HepG2 (cell line): ENCODE results near the gene APOC3. TPM values are rescaled to one million over a fixed set of nuclear protein-coding genes. Genes with fewer than 3 reads are reported as not detected.

Experiments used
- ATAC-seq: fragments of 200-7000 bp; cut with Tn5 transposase; 3 replicates; pipeline ENCODE4 v1.9.1; 2020; ENCODE audit warnings: mild to moderate bottlenecking, moderate library complexity
- BruUV-seq: library from RNA; stranded (reverse); fragments of 400-500 nt; replicated peaks from 2 replicates; lab custom pipeline; 2021; lab: Mats Ljungman, UMichigan
- CTCF ChIA-PET: fragments of 300-600 bp; formaldehyde crosslinking; extraction: SDS; loops from one replicate; lab custom pipeline; 2021; ENCODE audit warnings: low total read pairs, inconsistent platforms, low intra/inter-chr PET ratio; lab: Yijun Ruan, JAX
- POLR2A ChIA-PET: fragments of 350-600 bp; sonication (Branson Sonifier 250); formaldehyde crosslinking; loops from one replicate; lab custom pipeline; 2020; ENCODE audit warnings: antibody characterized with exemption, inconsistent platforms; lab: Yijun Ruan, JAX
- DNase-seq: peaks from one replicate; pipeline ENCODE4 v3.0.0-alpha.2; 2015; ENCODE audit warnings: low spot score
- FAIRE-seq: peaks from 3 replicates; lab custom pipeline; 2011; peaks lifted over from hg19 to GRCh38; lab: Jason Lieb, UNC
- H2AFZ ChIP-seq: one replicate; pipeline ENCODE4 v1.6.1; 2011; ENCODE audit warnings: low read length, inconsistent platforms
- H3K27ac ChIP-seq: fragments of 300-600 bp; 3 replicates; pipeline ENCODE4 v1.8.0; 2011; ENCODE audit warnings: mixed run types, mild to moderate bottlenecking, mixed read lengths, low read length, inconsistent platforms; ENCODE audit not compliant: insufficient read depth; ENCODE audit errors: extremely low read length
- H3K27me3 ChIP-seq, 2 experiments: fragments of 200-600 bp in 1 of 2; 2 replicates in 1 of 2; 3 replicates in 1 of 2; pipeline versions ENCODE4 v1.6.0 to v1.8.0; 2011; ENCODE audit warnings: low read length in 2 of 2, mild to moderate bottlenecking in 2 of 2, moderate library complexity in 2 of 2, inconsistent platforms in 1 of 2; ENCODE audit not compliant: insufficient read depth in 2 of 2, control insufficient read depth in 1 of 2
- H3K36me3 ChIP-seq, 2 experiments: fragments of 200-600 bp in 1 of 2; replicated peaks in 1 of 2; 2 replicates in 1 of 2; 3 replicates in 1 of 2; pipeline versions ENCODE4 v1.5.1 to v1.8.0; 2011; ENCODE audit warnings: low read length in 2 of 2, inconsistent platforms in 1 of 2; ENCODE audit not compliant: insufficient read depth in 2 of 2, control insufficient read depth in 1 of 2
- H3K4me1 ChIP-seq: 2 replicates; pipeline ENCODE4 v1.5.1; 2012; ENCODE audit warnings: low read length, inconsistent platforms; ENCODE audit not compliant: insufficient read depth
- H3K4me2 ChIP-seq: 2 replicates; pipeline ENCODE4 v1.6.0; 2011; ENCODE audit warnings: low read depth, low read length, inconsistent platforms
- H3K4me3 ChIP-seq, 3 experiments: fragments of 200-600 bp in 1 of 3; sonication (generic), shearing (Covaris generic) in 1 of 3; replicated peaks in 1 of 3; 2 replicates each; pipeline ENCODE4 v1.5.1; 2011 to 2016; ENCODE audit warnings: low read length in 3 of 3, inconsistent platforms in 2 of 3, low read depth in 2 of 3, mild to moderate bottlenecking in 2 of 3, control low read depth in 1 of 3, mixed read lengths in 1 of 3; ENCODE audit not compliant: insufficient read depth in 1 of 3
- H3K79me2 ChIP-seq: one replicate; pipeline ENCODE4 v1.6.1; 2011; ENCODE audit warnings: low read length, inconsistent platforms; ENCODE audit not compliant: insufficient read depth
- H3K9ac ChIP-seq: 2 replicates; pipeline ENCODE4 v1.6.0; 2011; ENCODE audit warnings: mild to moderate bottlenecking, low read depth, low read length, inconsistent platforms; ENCODE audit not compliant: insufficient read depth
- H3K9me3 ChIP-seq: 2 replicates; pipeline ENCODE4 v1.5.1; 2012; ENCODE audit warnings: mild to moderate bottlenecking, low read length
- H4K20me1 ChIP-seq: 2 replicates; pipeline ENCODE4 v1.6.0; 2011; ENCODE audit warnings: inconsistent platforms, mild to moderate bottlenecking, low read length, moderate library complexity; ENCODE audit not compliant: insufficient read depth
- ARID2 ChIP-seq: sonication (generic); formaldehyde crosslinking; IDR thresholded peaks from 2 replicates; pipeline ENCODE4 v1.8.1; 2022; ENCODE audit warnings: mild to moderate bottlenecking, missing genetic modification reagents, borderline replicate concordance
- CBX5 ChIP-seq: sonication (generic); formaldehyde crosslinking; IDR thresholded peaks from 2 replicates; pipeline ENCODE4 v1.4.0; 2020; ENCODE audit warnings: missing genetic modification reagents, borderline replicate concordance
- HNRNPK ChIP-seq: fragments of 200-400 bp; formaldehyde crosslinking; IDR thresholded peaks from 2 replicates; pipeline ENCODE4 v1.6.1; 2018; ENCODE audit warnings: low read length, low read depth, moderate library complexity, mild to moderate bottlenecking; ENCODE audit not compliant: poor library complexity, severe bottlenecking
- MLLT10 ChIP-seq: sonication (generic); formaldehyde crosslinking; IDR thresholded peaks from 2 replicates; pipeline ENCODE4 v1.4.0; 2020; ENCODE audit warnings: missing genetic modification reagents
- RARG ChIP-seq: sonication (generic); formaldehyde crosslinking; IDR thresholded peaks from 2 replicates; pipeline ENCODE4 v1.4.0; 2020; ENCODE audit warnings: low read depth, mild to moderate bottlenecking, missing genetic modification reagents
- ZFP90 ChIP-seq: sonication (generic); formaldehyde crosslinking; IDR thresholded peaks from 2 replicates; pipeline ENCODE4 v1.8.0; 2022; ENCODE audit warnings: missing genetic modification reagents, mild to moderate bottlenecking, inconsistent platforms, borderline replicate concordance
- ZNF101 ChIP-seq: sonication (generic); formaldehyde crosslinking; IDR thresholded peaks from 2 replicates; pipeline ENCODE4 v1.4.0; 2020; ENCODE audit warnings: mild to moderate bottlenecking, low read depth, missing genetic modification reagents, borderline replicate concordance
- ZNF567 ChIP-seq: sonication (generic); formaldehyde crosslinking; IDR thresholded peaks from 2 replicates; pipeline ENCODE4 v1.8.1; 2023; ENCODE audit warnings: mild to moderate bottlenecking, missing genetic modification reagents, borderline replicate concordance
- ZNF746 ChIP-seq: sonication (generic); formaldehyde crosslinking; IDR thresholded peaks from 2 replicates; pipeline ENCODE4 v1.8.0; 2022; ENCODE audit warnings: mild to moderate bottlenecking, missing genetic modification reagents
- WGBS: methylation state at CpG from one replicate; pipeline ENCODE4 v1.1.6; 2017; ENCODE audit warnings: low lambda C conversion rate; 5-methylcytosine and 5-hydroxymethylcytosine counted together
- in situ Hi-C: cut with HindIII; loops from 2 replicates; pipeline ENCODE4 v1.10.0; 2017; ENCODE audit warnings: low pct_unique_long_range_greater_than_20kb; ENCODE audit not compliant: extremely low pct_ligation_motif_present
- intact Hi-C: fragments of 100-400 bp; cut with micrococcal nuclease; formaldehyde crosslinking; loops from one replicate; pipeline ENCODE4 v1.10.0; 2022; ENCODE audit not compliant: unreplicated experiment
- polyA plus RNA-seq, 8 experiments: library from polyadenylated mRNA; depleted of rRNA in 3 of 8; stranded (reverse) in 7 of 8; unstranded in 1 of 8; fragments of >200 nt; fragmentation: Illumina TruSeq in 4 of 8; extraction: Trizol in 4 of 8; gene quantifications; 2 replicates each; pipeline versions ENCODE4 v1.2.1 to v1.2.3, GENCODE V29; 2011 to 2016; ENCODE audit warnings: low read depth in 4 of 8, missing spikeins in 1 of 8, mixed read lengths in 1 of 8; ENCODE audit not compliant: insufficient read depth in 1 of 8
- total RNA-seq, 5 experiments: library from RNA; depleted of rRNA; stranded (reverse); fragments of >200 nt; fragmentation: Illumina TruSeq; extraction: Trizol; gene quantifications; 2 replicates each; pipeline ENCODE4 v1.2.3, GENCODE V29; 2016; ENCODE audit warnings: low read depth in 1 of 5
- TF ChIP-seq, protein P1 (sequence below): sonication (generic); formaldehyde crosslinking; IDR thresholded peaks from 2 replicates; pipeline ENCODE4 v1.5.1; 2020; ENCODE audit warnings: missing genetic modification reagents, mild to moderate bottlenecking, borderline replicate concordance
- TF ChIP-seq, protein P2 (sequence below): sonication (generic); formaldehyde crosslinking; IDR thresholded peaks from 2 replicates; pipeline ENCODE4 v1.4.0; 2020; ENCODE audit warnings: mild to moderate bottlenecking, missing genetic modification reagents
- TF ChIP-seq, protein P3 (sequence below): sonication (generic); formaldehyde crosslinking; IDR thresholded peaks from 2 replicates; pipeline ENCODE4 v1.5.0; 2020; ENCODE audit warnings: missing genetic modification reagents
- TF ChIP-seq, protein P4 (sequence below): sonication (generic); formaldehyde crosslinking; IDR thresholded peaks from 2 replicates; pipeline ENCODE4 v1.5.0; 2020; ENCODE audit warnings: missing genetic modification reagents, mild to moderate bottlenecking, borderline replicate concordance

APOC3 gene
- total and polyA plus RNA-seq, 2 of the 13 experiments (the other 11 are each of a cell fraction or from before 2014, with no cell fraction given) = 314 to 687 TPM

DNA sequence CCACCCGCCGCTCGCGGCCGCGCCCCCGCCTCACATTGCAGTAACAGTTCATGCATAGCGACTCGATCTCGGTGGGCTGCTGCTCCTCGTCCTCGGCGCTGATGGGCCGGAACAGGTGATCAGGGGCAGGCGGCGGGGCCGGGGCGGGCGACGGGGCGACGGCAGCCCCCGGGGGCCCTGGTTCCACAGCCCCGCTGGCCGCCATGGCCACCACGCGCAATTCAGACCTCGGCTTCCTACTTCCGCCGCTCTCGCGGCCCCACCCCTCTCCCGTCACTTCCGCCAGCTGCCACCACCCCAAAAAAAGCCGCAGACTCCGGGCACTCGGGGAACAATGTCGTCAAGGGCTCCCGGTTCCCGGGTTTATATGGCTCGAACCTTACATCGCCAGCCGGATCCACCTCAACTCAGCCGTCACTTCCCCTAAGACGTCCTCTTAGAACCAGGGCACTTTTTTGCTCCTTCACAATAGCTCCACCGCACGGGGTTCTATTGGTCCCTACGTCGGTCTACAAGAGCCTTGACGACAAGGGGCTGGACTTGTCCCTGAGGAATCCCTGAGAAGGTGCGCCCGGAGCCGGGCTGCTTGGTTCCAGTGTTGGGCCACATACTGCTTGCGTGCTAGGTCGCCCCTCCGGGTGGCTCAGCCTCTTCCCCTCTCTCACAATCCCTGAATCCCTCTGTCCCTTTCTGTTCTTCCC is 41.8 kb upstream of the APOC3 start, which contains the start of gene ZPR1:
ZPR1 (minus strand) TSS at position 238 of the 701 bp plus-strand sequence; CDS start at position 205, 33 bp downstream.
- intact Hi-C loops = no loop called here
- no TSS peak for BruUV-seq
- H4K20me1 ChIP-seq = no peaks in the 10 kb centered on the region
- peak; percentile 55 for ATAC-seq
- H3K9ac ChIP-seq = peak within 1 kb of the TSS; percentile 84
- no peaks in the 10 kb centered on the region; a peak in 1 of 5 replicates for H3K27me3 ChIP-seq
- H3K4me2 ChIP-seq = peak within 1 kb of the TSS; percentile 99
- no peak for FAIRE-seq
- ChIA-PET CTCF (no interaction called here), POLR2A (interaction anchor here (0.6 to 17.3 kb wide), 13 partner anchors 13 to 318 kb away, joined by 3 to 1365 read pairs (median 4); partner anchors contain the start of genes APOA1, APOA4, APOC3 and BUD13)
- H3K4me3 ChIP-seq = peak within 1 kb of the TSS; percentile 79 to 90 (median 86)
- peaks cover 35% of the 10 kb centered on the region for H3K79me2 ChIP-seq
- peak within 1 kb of the TSS; percentile 61 for H3K27ac ChIP-seq
- peak; percentile 37 for DNase-seq
- in situ Hi-C loops = no loop called here
- H3K4me1 ChIP-seq = peaks cover 58% of the 10 kb centered on the region
- WGBS = 1% methylated on average over 22 of the region's 56 CpGs
- no peak within 1 kb of the TSS for H2AFZ ChIP-seq
- no peaks in the 10 kb centered on the region for H3K9me3 ChIP-seq
- H3K36me3 ChIP-seq = peaks cover 16 to 38% of the 10 kb centered on the region in 2 experiments
- TF ChIP-seq, protein P1, sequence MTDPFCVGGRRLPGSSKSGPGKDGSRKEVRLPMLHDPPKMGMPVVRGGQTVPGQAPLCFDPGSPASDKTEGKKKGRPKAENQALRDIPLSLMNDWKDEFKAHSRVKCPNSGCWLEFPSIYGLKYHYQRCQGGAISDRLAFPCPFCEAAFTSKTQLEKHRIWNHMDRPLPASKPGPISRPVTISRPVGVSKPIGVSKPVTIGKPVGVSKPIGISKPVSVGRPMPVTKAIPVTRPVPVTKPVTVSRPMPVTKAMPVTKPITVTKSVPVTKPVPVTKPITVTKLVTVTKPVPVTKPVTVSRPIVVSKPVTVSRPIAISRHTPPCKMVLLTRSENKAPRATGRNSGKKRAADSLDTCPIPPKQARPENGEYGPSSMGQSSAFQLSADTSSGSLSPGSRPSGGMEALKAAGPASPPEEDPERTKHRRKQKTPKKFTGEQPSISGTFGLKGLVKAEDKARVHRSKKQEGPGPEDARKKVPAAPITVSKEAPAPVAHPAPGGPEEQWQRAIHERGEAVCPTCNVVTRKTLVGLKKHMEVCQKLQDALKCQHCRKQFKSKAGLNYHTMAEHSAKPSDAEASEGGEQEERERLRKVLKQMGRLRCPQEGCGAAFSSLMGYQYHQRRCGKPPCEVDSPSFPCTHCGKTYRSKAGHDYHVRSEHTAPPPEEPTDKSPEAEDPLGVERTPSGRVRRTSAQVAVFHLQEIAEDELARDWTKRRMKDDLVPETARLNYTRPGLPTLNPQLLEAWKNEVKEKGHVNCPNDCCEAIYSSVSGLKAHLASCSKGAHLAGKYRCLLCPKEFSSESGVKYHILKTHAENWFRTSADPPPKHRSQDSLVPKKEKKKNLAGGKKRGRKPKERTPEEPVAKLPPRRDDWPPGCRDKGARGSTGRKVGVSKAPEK (CRISPR knock-in tag) = no peak
- no peak for TF ChIP-seq ZFP90
- TF ChIP-seq, protein P2, sequence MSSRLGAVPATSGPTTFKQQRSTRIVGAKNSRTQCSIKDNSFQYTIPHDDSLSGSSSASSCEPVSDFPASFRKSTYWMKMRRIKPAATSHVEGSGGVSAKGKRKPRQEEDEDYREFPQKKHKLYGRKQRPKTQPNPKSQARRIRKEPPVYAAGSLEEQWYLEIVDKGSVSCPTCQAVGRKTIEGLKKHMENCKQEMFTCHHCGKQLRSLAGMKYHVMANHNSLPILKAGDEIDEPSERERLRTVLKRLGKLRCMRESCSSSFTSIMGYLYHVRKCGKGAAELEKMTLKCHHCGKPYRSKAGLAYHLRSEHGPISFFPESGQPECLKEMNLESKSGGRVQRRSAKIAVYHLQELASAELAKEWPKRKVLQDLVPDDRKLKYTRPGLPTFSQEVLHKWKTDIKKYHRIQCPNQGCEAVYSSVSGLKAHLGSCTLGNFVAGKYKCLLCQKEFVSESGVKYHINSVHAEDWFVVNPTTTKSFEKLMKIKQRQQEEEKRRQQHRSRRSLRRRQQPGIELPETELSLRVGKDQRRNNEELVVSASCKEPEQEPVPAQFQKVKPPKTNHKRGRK (CRISPR knock-in tag) = no peak
- TF ChIP-seq, protein P3, sequence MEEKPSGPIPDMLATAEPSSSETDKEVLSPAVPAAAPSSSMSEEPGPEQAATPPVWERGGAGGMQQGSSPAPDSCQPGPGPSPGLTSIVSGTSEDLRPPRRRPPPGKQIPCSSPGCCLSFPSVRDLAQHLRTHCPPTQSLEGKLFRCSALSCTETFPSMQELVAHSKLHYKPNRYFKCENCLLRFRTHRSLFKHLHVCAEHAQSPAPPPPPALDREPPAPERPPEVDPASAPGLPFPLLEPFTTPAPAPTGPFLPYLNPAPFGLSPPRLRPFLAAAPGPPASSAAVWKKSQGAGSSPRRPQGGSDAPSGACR (CRISPR knock-in tag) = peak; percentile 28; the same call in 1 of the 2 replicates
- no peak for TF ChIP-seq MLLT10 (CRISPR knock-in tag)
- TF ChIP-seq CBX5 (CRISPR knock-in tag) = 0 out of 2 replicates have a peak, but pooled peaks have one; percentile 30
- TF ChIP-seq, protein P4, sequence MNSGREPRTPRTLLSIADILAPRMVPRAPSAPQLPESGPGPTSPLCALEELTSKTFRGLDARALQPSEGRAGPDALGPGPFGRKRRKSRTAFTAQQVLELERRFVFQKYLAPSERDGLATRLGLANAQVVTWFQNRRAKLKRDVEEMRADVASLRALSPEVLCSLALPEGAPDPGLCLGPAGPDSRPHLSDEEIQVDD (CRISPR knock-in tag) = no peak
- TF ChIP-seq ZNF101 = no peak
- TF ChIP-seq ZNF567 (CRISPR knock-in tag) = no peak
- no peak for TF ChIP-seq RARG (CRISPR knock-in tag)
- peak; percentile 64 for TF ChIP-seq HNRNPK
- no peak for TF ChIP-seq ZNF746
- no peak for TF ChIP-seq ARID2 (CRISPR knock-in tag)
